Upper lobe of left lung (tissue), 6 donors: ENCODE results near the gene SACS. TPM values are rescaled to one million over a fixed set of nuclear protein-coding genes. Genes with fewer than 3 reads are reported as not detected.

Experiments
- ATAC-seq, 2 donors: fragments of 200-7000 bp; cut with Tn5 transposase; one replicate each; pipeline ENCODE4 v1.9.1; 2022; ENCODE audit warnings: mild to moderate bottlenecking in 2 of 2, moderate library complexity in 2 of 2; ENCODE audit not compliant: low FRiP score in 2 of 2
- DNase-seq, 2 donors: peaks; one replicate each; pipeline ENCODE4 v3.0.0-alpha.2; 2019 to 2020
- H3K27ac ChIP-seq, 4 donors: fragments of 200-600 bp; sonication (generic); one replicate each; pipeline ENCODE4 v1.5.1; 2016 to 2019
- H3K27me3 ChIP-seq, 4 donors: fragments of 200-600 bp; sonication (generic); one replicate each; pipeline ENCODE4 v1.5.1; 2017 to 2019
- H3K36me3 ChIP-seq, 4 donors: fragments of 200-600 bp; sonication (generic); one replicate each; pipeline ENCODE4 v1.5.1; 2016 to 2019
- H3K4me1 ChIP-seq, 4 donors: fragments of 200-600 bp; sonication (generic); one replicate each; pipeline ENCODE4 v1.5.1; 2018 to 2019
- H3K4me3 ChIP-seq, 4 donors: fragments of 200-600 bp; sonication (generic); one replicate each; pipeline ENCODE4 v1.5.1; 2017 to 2019; ENCODE audit warnings: mild to moderate bottlenecking in 2 of 4, moderate library complexity in 1 of 4
- H3K9me3 ChIP-seq, 4 donors: fragments of 200-600 bp; sonication (generic); one replicate each; pipeline ENCODE4 v1.5.1; 2018 to 2019
- EP300 ChIP-seq, 4 donors: sonication (generic); formaldehyde crosslinking; IDR thresholded peaks; one replicate each; pipeline ENCODE4 v1.5.1; 2017; ENCODE audit warnings: antibody characterized with exemption in 4 of 4, control low read depth in 2 of 4
- POLR2A ChIP-seq, 4 donors: fragments of 450-650 bp; IDR thresholded peaks; one replicate each; pipeline ENCODE4 v1.5.1; 2016 to 2017; ENCODE audit warnings: antibody characterized with exemption in 4 of 4, mild to moderate bottlenecking in 2 of 4
- POLR2AphosphoS5 ChIP-seq, 2 donors: sonication (generic); formaldehyde crosslinking; IDR thresholded peaks; one replicate each; pipeline ENCODE4 v1.5.1; 2017; ENCODE audit warnings: antibody characterized with exemption in 2 of 2
- WGBS, 2 donors: methylation state at CpG; one replicate each; pipeline ENCODE4 v1.1.5; 2017 to 2018; 5-methylcytosine and 5-hydroxymethylcytosine counted together
- total RNA-seq, 6 donors: library from RNA; depleted of rRNA in 4 of 6; stranded (reverse); fragments of >200 nt in 4 of 6; gene quantifications; one replicate each; pipeline versions ENCODE4 v1.1.0 to v1.2.1, GENCODE V29; 2016 to 2021
- TF ChIP-seq, protein P1 (sequence below), 6 experiments: fragments of 450-650 bp in 4 of 6; fragments of 200-600 bp in 2 of 6; sonication (generic) in 2 of 6; IDR thresholded peaks; one replicate each; pipeline ENCODE4 v1.5.1; 2016 to 2019; ENCODE audit warnings: antibody characterized with exemption in 6 of 6
- donor health status: DM: no; HTN: no; CAD: no; lungs with moderate emphysema.
- donor health status: DM: no; HTN: yes; CAD: no; lungs with severe emphysema.

Gene SACS
- total RNA-seq, 6 donors from 2014 or later: 2.4 to 25.1 (median 9.7) TPM

DNA sequence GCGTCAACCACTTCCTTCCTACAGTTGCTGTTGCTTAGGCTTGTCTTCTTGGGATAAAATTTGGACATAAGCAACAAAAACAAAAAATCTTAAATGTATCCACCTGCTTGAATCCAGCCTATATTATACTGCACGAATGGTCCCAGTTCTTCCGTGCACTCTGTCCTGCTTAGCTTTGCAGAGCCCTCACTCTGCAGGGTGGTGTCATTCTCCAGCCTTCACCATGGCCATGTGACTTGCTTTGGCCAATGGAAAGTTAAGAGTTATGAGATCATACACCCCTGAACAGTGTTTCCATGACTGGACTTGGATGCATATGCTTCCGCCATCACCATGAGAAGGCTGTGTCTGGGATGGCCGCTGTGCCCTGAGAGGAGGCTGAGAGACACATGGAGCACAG lies 27.4 kb upstream of the SACS start:
- Histone ChIP-seq H3K9me3 (no peaks in the 10 kb centered on the region), H3K27me3 (no peaks in the 10 kb centered on the region), H3K27ac (no peak overlapping the region), H3K36me3 (no peaks in the 10 kb centered on the region), H3K4me3 (no peak overlapping the region), H3K4me1 (peaks cover 0 to 2% (median 1%) of the 10 kb centered on the region in 4 donors)
- TF ChIP-seq POLR2A (IDR thresholded peaks at IDR 0.05) (no peak), EP300 (IDR thresholded peaks at IDR 0.05) (no peak), POLR2AphosphoS5 (IDR thresholded peaks at IDR 0.05) (no peak)
- TF ChIP-seq, protein P1, sequence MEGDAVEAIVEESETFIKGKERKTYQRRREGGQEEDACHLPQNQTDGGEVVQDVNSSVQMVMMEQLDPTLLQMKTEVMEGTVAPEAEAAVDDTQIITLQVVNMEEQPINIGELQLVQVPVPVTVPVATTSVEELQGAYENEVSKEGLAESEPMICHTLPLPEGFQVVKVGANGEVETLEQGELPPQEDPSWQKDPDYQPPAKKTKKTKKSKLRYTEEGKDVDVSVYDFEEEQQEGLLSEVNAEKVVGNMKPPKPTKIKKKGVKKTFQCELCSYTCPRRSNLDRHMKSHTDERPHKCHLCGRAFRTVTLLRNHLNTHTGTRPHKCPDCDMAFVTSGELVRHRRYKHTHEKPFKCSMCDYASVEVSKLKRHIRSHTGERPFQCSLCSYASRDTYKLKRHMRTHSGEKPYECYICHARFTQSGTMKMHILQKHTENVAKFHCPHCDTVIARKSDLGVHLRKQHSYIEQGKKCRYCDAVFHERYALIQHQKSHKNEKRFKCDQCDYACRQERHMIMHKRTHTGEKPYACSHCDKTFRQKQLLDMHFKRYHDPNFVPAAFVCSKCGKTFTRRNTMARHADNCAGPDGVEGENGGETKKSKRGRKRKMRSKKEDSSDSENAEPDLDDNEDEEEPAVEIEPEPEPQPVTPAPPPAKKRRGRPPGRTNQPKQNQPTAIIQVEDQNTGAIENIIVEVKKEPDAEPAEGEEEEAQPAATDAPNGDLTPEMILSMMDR (IDR thresholded peaks at IDR 0.05): no peak
- DNase-seq: no peak
- 81 to 95% methylated on average over 3 to 5 of the region's 5 CpGs for WGBS, 2 donors
- ATAC-seq: no peak

GRCh38 chr13:23460309-23460708 lies 26.8 kb upstream of the SACS start:
- Histone ChIP-seq H3K27me3 (no peaks in the 10 kb centered on the region), H3K36me3 (no peaks in the 10 kb centered on the region), H3K27ac (no peak overlapping the region), H3K4me1 (no peaks in the 10 kb centered on the region), H3K9me3 (no peaks in the 10 kb centered on the region), H3K4me3 (no peak overlapping the region)
- peak in 1 of 2 donors; percentile 47 for ATAC-seq
- WGBS, 2 donors: 42 to 58% methylated on average over 1 of the region's 1 CpG
- DNase-seq: no peak
- TF ChIP-seq, protein P1 (IDR thresholded peaks at IDR 0.05): no peak
- TF ChIP-seq EP300 (IDR thresholded peaks at IDR 0.05) (no peak), POLR2A (IDR thresholded peaks at IDR 0.05) (no peak), POLR2AphosphoS5 (IDR thresholded peaks at IDR 0.05) (no peak)

DNA sequence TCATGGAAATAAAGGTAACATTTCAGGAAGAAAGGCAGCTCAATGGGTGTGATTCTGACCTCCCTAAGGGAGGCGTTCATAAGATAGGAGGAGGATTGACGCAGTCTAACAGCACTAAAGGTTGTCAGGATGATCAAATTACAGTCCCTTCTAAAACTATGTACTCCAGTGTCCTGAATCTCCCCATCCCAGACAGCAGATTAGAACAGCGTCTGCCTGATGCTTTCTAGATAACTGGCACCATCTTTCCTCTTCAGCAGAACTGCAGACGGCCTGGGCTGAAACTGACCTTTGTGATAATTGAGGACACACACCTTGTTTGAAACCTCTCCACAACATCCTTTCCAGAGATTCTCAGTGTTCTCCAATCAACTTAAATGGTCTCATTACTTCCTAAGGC lies 25.5 kb upstream of the SACS start:
- H3K4me1 ChIP-seq: no peaks in the 10 kb centered on the region
- DNase-seq (no peak), ATAC-seq (no peak)
- no peaks in the 10 kb centered on the region for H3K27me3 ChIP-seq
- no peak overlapping the region for H3K27ac ChIP-seq
- H3K4me3 ChIP-seq: no peak overlapping the region
- H3K9me3 ChIP-seq: no peaks in the 10 kb centered on the region
- TF ChIP-seq, protein P1 (IDR thresholded peaks at IDR 0.05): no peak
- no peak for TF ChIP-seq EP300 (IDR thresholded peaks at IDR 0.05)
- TF ChIP-seq POLR2A (IDR thresholded peaks at IDR 0.05): no peak
- no peak for TF ChIP-seq POLR2AphosphoS5 (IDR thresholded peaks at IDR 0.05)
- WGBS, 2 donors: 89 to 96% methylated on average over 4 of the region's 4 CpGs
- H3K36me3 ChIP-seq: no peaks in the 10 kb centered on the region

DNA sequence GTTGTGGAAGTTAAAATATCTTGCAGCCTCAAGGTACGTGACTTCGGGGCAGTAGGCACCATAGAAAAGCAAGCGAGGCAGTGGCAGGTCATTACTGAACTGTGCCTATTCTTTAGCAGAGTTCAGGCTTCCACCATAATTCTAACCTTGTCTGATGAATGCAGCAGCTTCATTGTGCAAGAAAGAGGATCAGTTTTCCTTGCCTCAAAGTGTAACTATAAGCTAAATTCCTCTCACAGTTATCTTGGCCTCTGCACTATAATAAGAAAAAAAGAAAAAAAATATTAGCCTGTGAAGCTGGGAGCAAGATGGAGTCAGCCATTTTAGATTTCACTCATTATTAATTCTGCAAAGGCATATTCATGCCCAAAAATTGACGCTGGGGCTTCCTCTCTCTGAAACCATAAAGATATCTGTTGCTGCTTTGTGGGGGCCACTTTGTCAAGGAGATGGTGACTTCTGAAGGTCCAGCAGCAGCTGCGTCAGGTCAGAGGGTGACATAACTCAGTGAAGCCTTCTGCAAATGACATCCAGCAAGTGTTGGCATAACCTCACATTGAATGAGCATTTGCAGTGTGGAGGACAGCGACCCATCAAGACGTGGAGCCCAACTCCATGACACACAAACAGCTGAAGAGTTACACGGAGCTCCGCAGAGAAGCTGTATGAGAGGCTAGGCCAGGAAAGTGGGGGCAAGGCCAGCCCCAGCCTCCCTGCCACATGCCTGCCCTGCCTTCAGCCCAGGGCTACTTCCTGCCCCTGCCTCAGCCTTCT lies 23.1 kb upstream of the SACS start:
- Histone ChIP-seq H3K36me3 (no peaks in the 10 kb centered on the region), H3K4me1 (no peaks in the 10 kb centered on the region), H3K9me3 (no peaks in the 10 kb centered on the region), H3K4me3 (no peak overlapping the region), H3K27ac (no peak overlapping the region), H3K27me3 (no peaks in the 10 kb centered on the region)
- TF ChIP-seq, protein P1 (IDR thresholded peaks at IDR 0.05): no peak
- TF ChIP-seq POLR2AphosphoS5 (IDR thresholded peaks at IDR 0.05) (no peak), POLR2A (IDR thresholded peaks at IDR 0.05) (no peak), EP300 (IDR thresholded peaks at IDR 0.05) (no peak)
- 89 to 94% methylated on average over 5 to 9 of the region's 9 CpGs for WGBS, 2 donors
- ATAC-seq (no peak), DNase-seq (no peak)
